T1000 (cell line): ENCODE measurements around the gene LYST.
A peak's percentile ranks its signal among the peaks of the same experiment; 100 is the strongest.

Source experiments
- DNase-seq: peaks from one replicate; lab custom pipeline; 2025; ENCODE audit warnings: mixed read lengths; lab: John Stamatoyannopoulos, UW

LYST gene

GRCh38 chr1:235888119-235888643 is 21.5 kb upstream of the LYST start:
- DNase-seq = no peak

DNA sequence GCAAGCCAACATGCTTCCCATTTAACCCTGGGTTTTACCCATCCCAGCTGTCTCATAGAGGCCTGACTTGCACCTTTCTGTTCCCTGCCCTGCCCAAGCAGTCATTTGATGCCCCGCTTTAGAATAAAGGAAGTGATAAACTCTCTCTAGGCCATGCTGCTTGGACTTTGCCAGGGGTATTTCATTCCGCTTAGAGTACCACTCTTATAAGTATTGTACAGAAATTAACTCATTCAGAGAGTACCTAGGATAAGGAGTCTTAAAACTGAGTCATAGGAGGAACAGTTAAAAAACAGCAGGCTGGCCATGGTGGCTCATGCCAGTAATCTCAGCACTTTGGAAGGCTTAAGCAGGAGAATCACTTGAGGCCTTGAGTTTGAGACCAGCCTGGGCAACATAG is 21.0 kb upstream of the LYST start:
- no peak for DNase-seq

GRCh38 chr1:235885655-235886262 is 19.1 kb upstream of the LYST start:
- no peak for DNase-seq

- DNase-seq = peak; percentile 77
These were observed 16.7 kb upstream of the LYST start for GRCh38 chr1:235883261-235883927.

DNA sequence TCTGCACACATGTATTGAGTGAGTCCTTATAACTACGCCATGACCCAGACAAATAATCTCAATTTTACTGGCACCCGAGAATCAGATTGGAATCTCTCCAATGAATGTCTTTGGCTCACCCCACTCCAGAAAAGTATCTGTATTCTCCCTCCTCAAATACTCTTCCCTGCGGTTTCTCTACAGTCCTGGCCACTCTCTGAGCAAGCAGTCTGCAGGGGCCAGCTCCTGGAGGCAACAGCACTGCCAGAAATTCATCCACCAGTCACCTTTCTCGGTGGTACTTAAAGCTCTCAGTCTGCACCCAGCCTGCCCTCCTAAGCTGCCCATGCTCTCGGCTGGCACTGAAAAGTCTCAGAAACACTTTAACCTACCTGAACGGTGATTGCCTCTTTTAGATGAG is 16.1 kb upstream of the LYST start:
- no peak for DNase-seq

DNA sequence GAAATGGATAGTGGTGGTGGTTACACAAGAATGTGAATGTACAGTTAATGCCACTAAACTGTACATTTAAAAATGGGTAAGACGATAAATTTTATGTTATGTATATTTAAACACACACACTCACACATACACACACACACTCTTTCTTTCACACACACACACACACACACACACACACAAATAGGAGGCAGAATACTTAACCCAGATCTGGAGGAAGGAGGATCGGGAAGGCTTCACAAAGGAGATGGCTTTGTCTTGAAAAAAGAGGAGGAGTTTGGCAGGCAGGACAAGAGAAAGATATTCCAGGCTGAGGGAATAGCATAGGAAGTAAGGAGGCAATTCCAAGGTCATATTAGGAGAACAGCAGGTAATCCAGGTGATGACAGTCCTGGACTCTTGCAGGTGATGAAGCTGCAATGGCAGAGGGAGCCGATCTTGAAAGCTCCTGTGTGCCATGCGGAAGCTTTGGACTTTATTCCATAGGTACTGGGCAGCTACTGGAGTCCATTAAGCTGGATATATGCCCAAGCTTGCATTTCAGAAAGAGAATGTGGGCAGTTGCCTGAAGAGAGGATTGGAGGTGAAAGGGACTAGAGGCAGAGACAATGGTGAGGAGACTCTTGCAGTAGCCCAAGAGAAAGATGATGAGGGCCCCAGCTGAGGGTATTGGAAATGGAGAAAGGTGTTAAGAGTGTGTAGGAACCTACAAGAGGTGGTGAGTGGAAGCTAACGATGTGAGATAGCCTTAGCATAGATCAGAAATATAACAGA is 15.4 kb upstream of the LYST start:
- DNase-seq = no peak

- DNase-seq = no peak
These were observed 11.5 kb upstream of the LYST start for GRCh38 chr1:235878082-235878811.

DNA sequence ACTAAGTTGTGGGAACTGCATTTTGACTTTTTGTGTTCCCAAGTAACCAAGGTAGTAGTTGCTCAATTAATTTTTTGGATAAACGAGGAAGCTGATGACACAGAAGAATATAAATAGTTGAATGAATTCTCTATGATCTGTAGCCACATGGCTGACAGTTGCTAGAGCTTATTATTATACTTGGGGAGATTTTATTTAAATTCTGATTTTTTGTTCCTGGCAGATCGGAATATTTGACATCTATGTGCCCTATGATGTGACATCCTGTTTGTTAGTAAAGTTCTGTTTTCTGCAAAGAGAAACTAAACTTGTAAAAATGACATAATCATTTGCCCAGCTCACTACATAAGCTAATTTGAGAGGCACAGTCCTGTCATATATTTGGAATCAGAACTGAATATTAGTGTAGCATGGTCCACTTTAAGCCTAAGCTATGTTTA is 9.7 kb upstream of the LYST start:
- no peak for DNase-seq

GRCh38 chr1:235875036-235875597 is 8.4 kb upstream of the LYST start:
- no peak for DNase-seq

DNA sequence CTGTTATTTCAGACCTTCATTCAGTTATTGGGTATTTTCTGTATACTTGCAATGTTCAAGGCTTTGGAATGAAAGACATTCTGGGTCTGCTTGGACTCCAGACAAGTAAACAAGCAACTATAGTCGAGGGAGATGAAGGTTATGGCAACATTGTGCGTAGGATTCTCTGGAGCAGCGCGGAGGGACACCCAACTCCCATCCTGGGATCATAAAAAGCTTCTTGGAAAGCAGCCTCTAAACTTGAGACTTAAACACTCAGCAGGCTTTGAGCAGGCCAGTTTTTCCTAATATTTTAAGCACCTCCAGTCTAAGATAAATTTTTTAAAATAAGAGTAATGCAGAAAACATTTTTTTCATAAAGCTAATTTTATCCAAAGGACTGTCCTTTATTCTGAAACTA is 7.6 kb upstream of the LYST start:
- no peak for DNase-seq

- no peak for DNase-seq
These were observed 6.9 kb upstream of the LYST start for GRCh38 chr1:235873571-235873970.

- no peak for DNase-seq
These were observed 6.3 kb upstream of the LYST start for GRCh38 chr1:235873045-235873444.

DNA sequence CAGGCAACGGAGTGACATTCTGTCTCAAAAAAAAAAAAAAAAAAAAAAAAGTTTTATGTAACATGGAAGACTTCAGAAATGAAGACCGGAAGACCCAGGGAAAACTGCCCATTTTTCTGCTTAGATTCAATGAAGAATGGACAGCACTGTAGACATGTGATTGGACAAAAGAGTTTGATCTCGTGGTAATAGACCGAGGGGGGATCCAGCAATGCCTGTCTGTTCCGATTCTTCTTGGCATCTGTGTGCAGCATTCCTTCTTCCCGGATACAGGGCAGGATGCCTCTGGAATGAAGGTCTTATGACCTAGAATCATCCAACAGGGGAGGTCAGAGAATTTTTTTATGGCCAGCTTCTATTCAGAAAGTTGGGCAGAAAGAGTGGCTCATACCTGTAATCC is 5.6 kb upstream of the LYST start:
- no peak for DNase-seq

- DNase-seq = no peak
These were observed 1.3 kb upstream of the LYST start for GRCh38 chr1:235867903-235868469.

DNA sequence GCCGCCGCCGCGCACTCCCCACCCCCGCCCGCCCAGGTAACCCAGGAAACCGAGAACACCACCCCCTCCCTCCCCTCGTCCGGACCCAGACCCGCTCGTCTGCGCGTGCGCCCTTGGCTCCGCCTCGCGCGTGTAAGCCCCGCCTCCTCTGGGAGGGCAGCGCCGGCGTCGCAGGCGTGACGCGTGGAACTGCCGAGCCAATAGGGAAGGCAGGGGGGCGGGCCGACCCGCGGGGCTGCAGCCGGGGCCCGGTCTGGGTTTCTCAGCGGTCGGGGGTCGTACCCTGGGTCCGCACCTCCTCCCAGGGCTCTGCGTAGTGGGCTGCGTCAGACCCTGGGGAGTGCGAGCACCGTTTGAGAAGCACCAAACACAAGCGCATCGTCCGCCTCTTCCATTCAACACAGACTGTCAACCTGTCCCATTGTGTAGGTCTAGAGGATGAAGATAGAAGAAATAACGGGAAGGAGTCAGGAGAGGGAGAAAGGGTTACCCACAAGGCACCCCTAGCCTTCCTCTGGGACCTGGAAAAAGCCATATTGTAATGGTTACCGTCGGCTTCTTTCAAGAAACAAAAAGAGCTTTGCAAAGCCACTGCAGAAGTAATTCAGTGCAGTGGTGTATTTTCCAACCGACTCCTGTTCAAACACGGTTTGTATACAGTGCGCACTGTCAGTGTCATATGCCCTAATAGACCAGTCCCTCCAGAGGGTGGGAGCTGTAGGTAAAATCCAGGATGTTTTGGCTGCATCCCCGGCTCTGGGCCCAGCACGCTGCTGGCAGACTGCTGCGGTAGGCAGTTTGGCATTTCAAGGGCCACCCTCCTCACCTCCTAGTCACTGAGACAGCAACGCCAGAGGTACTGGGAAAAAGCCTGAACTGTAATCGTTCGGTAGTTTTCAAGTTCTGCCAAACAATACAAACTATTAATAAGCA is 473 bp upstream of the LYST start:
- DNase-seq = peak; percentile 90

GRCh38 chr1:235865565-235866204 is 1.0 kb downstream of the LYST start:
- no peak for DNase-seq

- DNase-seq = no peak
These were observed 1.7 kb downstream of the LYST start for GRCh38 chr1:235864931-235865525.

GRCh38 chr1:235864469-235864868 is 2.2 kb downstream of the LYST start:
- DNase-seq = no peak

- no peak for DNase-seq
These were observed 3.0 kb downstream of the LYST start for GRCh38 chr1:235863699-235864093.

- DNase-seq = no peak
These were observed 4.8 kb downstream of the LYST start for GRCh38 chr1:235861857-235862256.
